ENCODE measurements around the gene ANKRD33.

Gene ANKRD33

GRCh38 chr12:51917041-51917590, 29.2 kb downstream of the ANKRD33 start:
- Histone ChIP-seq H3K9me3 (ENCODE audit: low read length) (no peaks in the 10 kb centered on the region), H3K4me3 (ENCODE audit: low read length) (no peak overlapping the region), H3K27me3 (ENCODE audit: insufficient read depth, low read length) (peaks cover 7% of the 10 kb centered on the region), H2AFZ (ENCODE audit: low read depth, low read length) (no peak overlapping the region), H3K36me3 (ENCODE audit: insufficient read depth, low read length) (no peaks in the 10 kb centered on the region), H3K4me1 (ENCODE audit: insufficient read depth, low read length) (no peaks in the 10 kb centered on the region)

GRCh38 chr12:51917746-51918453, 30.0 kb downstream of the ANKRD33 start:
- Histone ChIP-seq H2AFZ (ENCODE audit: low read depth, low read length) (no peak overlapping the region), H3K27me3 (ENCODE audit: insufficient read depth, low read length) (peaks cover 7% of the 10 kb centered on the region), H3K4me3 (ENCODE audit: low read length) (no peak overlapping the region), H3K36me3 (ENCODE audit: insufficient read depth, low read length) (no peaks in the 10 kb centered on the region), H3K4me1 (ENCODE audit: insufficient read depth, low read length) (no peaks in the 10 kb centered on the region), H3K9me3 (ENCODE audit: low read length) (no peaks in the 10 kb centered on the region)

GRCh38 chr12:51920046-51920445, 32.1 kb downstream of the ANKRD33 start:
- H3K4me3 ChIP-seq (ENCODE audit: low read length): no peak overlapping the region
- no peaks in the 10 kb centered on the region for H3K4me1 ChIP-seq (ENCODE audit: insufficient read depth, low read length)
- peaks cover 27% of the 10 kb centered on the region for H3K27me3 ChIP-seq (ENCODE audit: insufficient read depth, low read length)
- no peak overlapping the region for H2AFZ ChIP-seq (ENCODE audit: low read depth, low read length)
- H3K36me3 ChIP-seq (ENCODE audit: insufficient read depth, low read length): no peaks in the 10 kb centered on the region
- H3K9me3 ChIP-seq (ENCODE audit: low read length): peaks cover 2% of the 10 kb centered on the region

GRCh38 chr12:51921017-51921725, 33.3 kb downstream of the ANKRD33 start:
- peaks cover 31% of the 10 kb centered on the region for H3K27me3 ChIP-seq (ENCODE audit: insufficient read depth, low read length)
- H3K4me3 ChIP-seq (ENCODE audit: low read length): no peak overlapping the region
- no peaks in the 10 kb centered on the region for H3K4me1 ChIP-seq (ENCODE audit: insufficient read depth, low read length)
- peaks cover 2% of the 10 kb centered on the region for H3K9me3 ChIP-seq (ENCODE audit: low read length)
- H3K36me3 ChIP-seq (ENCODE audit: insufficient read depth, low read length): no peaks in the 10 kb centered on the region
- no peak overlapping the region for H2AFZ ChIP-seq (ENCODE audit: low read depth, low read length)

- Histone ChIP-seq H3K4me3 (ENCODE audit: low read length) (no peak overlapping the region), H2AFZ (ENCODE audit: low read depth, low read length) (no peak overlapping the region), H3K9me3 (ENCODE audit: low read length) (peaks cover 2% of the 10 kb centered on the region), H3K4me1 (ENCODE audit: insufficient read depth, low read length) (no peaks in the 10 kb centered on the region), H3K27me3 (ENCODE audit: insufficient read depth, low read length) (peaks cover 31% of the 10 kb centered on the region), H3K36me3 (ENCODE audit: insufficient read depth, low read length) (no peaks in the 10 kb centered on the region)
Measured at GRCh38 chr12:51922146-51922545, 34.2 kb downstream of the ANKRD33 start.

DNA sequence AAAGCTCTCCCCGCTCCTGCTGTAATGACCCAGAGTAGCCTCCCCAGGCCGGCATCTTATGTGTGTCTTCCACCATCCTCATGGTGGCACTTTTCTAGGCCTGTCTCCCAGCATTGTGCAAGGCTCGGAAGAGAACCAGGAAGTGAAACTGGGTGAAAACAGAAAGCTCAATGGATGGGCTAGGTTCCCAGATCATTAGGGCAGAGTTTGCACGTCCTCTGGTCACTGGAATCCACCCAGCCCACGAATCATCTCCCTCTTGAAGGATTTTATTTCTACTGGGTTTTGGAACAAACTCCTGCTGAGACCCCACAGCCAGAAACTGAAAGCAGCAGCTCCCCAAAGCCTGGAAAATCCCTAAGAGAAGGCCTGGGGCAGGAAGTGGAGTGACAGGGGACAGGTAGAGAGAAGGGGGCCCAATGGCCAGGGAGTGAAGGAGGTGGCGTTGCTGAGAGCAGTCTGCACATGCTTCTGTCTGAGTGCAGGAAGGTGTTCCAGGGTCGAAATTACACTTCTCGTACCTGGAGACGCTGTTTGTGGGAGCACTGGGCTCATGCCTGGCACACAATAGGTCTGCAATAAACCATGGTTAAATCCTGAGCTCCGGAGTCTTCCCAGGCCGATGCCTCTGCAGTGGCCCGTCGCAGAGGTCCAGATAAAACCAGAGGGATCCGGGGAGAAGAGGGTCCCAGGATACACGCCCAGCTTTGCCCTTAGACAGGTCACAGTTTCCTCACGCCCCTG, 35.0 kb downstream of the ANKRD33 start:
- peaks cover 2% of the 10 kb centered on the region for H3K9me3 ChIP-seq (ENCODE audit: low read length)
- H2AFZ ChIP-seq (ENCODE audit: low read depth, low read length): no peak overlapping the region
- peaks cover 27% of the 10 kb centered on the region for H3K27me3 ChIP-seq (ENCODE audit: insufficient read depth, low read length)
- no peaks in the 10 kb centered on the region for H3K4me1 ChIP-seq (ENCODE audit: insufficient read depth, low read length)
- no peak overlapping the region for H3K4me3 ChIP-seq (ENCODE audit: low read length)
- H3K36me3 ChIP-seq (ENCODE audit: insufficient read depth, low read length): no peaks in the 10 kb centered on the region

GRCh38 chr12:51923506-51924365, 35.8 kb downstream of the ANKRD33 start:
- Histone ChIP-seq H3K27me3 (ENCODE audit: insufficient read depth, low read length) (peaks cover 27% of the 10 kb centered on the region), H3K4me1 (ENCODE audit: insufficient read depth, low read length) (no peaks in the 10 kb centered on the region), H3K4me3 (ENCODE audit: low read length) (no peak overlapping the region), H3K36me3 (ENCODE audit: insufficient read depth, low read length) (no peaks in the 10 kb centered on the region), H2AFZ (ENCODE audit: low read depth, low read length) (no peak overlapping the region), H3K9me3 (ENCODE audit: low read length) (peaks cover 2% of the 10 kb centered on the region)

DNA sequence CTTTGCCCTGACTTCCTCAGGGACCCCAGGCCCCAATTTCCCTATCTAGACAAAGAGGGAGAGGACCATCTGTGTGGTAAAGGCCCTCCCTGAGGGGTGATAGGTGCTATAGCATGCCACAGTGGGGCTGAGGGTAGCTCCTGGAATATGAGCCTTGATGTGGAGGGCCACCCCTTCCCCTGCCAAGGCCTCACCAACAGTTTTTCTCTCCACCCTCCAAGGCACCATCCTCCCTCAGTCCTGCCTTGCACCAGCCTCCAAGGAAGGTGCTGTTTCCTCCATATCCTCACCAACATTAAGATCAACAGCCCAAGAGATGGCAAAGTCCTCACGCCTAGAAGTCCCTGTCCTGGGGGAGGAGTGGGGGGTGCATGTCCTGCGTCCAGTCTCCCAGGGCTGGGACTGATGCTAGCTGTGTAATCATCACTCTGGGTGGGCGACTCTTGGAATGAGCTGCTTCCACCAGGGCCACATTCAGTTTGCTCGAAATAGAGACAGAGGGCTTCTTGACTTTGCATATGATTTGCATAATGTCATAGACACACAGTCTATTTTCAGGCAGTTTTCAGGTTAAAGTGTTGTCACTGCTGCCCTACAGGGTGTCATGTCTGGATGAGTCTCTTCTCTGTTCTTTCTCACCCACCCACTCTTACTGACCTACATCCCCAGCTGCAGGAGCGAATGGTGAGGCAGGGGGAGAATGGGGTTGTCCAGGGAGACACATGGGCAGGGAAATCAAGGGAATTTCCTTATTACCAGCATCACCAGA, 36.8 kb downstream of the ANKRD33 start:
- Histone ChIP-seq H3K4me1 (ENCODE audit: insufficient read depth, low read length) (no peaks in the 10 kb centered on the region), H3K9me3 (ENCODE audit: low read length) (peaks cover 2% of the 10 kb centered on the region)

DNA sequence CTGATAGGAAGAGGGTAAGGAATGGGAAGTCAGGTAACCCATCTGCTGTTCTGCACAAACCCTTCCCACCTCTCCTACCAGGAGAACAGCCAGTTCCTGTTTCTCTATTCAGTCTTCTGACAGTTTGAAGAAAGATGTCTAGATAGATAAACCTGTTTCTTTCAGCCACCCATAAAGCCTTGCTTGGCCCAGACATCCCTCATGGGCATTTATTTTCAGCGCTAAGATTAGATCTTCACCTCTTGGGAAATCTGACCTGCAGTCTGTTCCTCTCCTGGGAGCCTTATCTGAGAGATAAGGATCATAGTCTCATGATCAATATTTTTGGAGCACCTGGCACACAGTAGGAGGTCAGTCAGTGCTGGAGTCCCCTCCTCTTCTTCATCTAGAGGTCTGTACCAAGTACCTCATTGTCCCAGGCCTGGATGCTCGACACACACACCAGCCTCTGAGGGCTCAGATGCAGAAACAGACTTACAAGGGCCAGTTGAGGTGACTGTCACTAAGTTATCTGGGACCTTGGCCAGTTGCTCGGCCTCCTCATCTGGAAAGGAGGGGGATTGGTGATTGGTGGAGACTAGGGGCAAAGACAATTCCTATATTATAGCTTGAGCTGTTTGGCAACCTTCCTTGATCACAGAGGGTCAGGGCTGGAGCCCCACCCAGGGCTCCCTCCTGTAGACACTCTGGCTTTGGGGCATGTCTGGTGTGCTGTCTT, 37.6 kb downstream of the ANKRD33 start:
- Histone ChIP-seq H3K27me3 (ENCODE audit: insufficient read depth, low read length) (peaks cover 27% of the 10 kb centered on the region), H2AFZ (ENCODE audit: low read depth, low read length) (no peak overlapping the region), H3K36me3 (ENCODE audit: insufficient read depth, low read length) (no peaks in the 10 kb centered on the region), H3K9me3 (ENCODE audit: low read length) (peaks cover 2% of the 10 kb centered on the region), H3K4me3 (ENCODE audit: low read length) (no peak overlapping the region), H3K4me1 (ENCODE audit: insufficient read depth, low read length) (no peaks in the 10 kb centered on the region)

More for the DNA sequence above, 36.8 kb downstream of the ANKRD33 start:
- Histone ChIP-seq H3K36me3 (ENCODE audit: insufficient read depth, low read length) (no peaks in the 10 kb centered on the region), H2AFZ (ENCODE audit: low read depth, low read length) (no peak overlapping the region), H3K27me3 (ENCODE audit: insufficient read depth, low read length) (peaks cover 27% of the 10 kb centered on the region), H3K4me3 (ENCODE audit: low read length) (no peak overlapping the region)

DNA sequence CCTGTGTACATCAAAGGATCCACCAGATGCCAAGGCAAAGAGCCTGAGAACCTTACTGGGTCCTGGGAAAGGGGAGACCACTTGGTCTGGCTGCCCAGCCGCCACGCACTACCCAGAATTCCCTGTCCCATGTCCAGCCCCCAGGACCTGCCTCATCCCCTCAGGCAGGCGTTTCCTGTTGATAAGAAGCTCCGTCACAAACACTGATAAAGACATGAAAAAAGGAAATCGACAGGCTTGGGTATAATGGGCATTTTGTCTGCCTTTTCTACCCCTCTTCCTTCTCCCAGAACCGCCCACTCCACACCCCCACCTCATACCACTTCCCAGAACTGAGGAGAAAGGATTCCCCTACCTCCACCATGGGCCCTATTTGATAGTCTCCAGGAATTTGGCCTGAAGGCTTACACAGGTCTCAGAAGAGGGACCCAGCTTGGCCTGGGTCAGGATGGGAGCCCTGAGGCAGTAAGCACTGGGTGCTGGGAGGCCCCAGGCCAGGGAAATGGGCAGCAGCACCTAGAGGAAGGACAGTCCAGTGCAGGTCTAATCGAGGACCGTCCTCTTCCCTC, 38.2 kb downstream of the ANKRD33 start:
- Histone ChIP-seq H2AFZ (ENCODE audit: low read depth, low read length) (no peak overlapping the region), H3K9me3 (ENCODE audit: low read length) (peaks cover 2% of the 10 kb centered on the region), H3K4me1 (ENCODE audit: insufficient read depth, low read length) (no peaks in the 10 kb centered on the region), H3K36me3 (ENCODE audit: insufficient read depth, low read length) (no peaks in the 10 kb centered on the region), H3K4me3 (ENCODE audit: low read length) (no peak overlapping the region), H3K27me3 (ENCODE audit: insufficient read depth, low read length) (peaks cover 27% of the 10 kb centered on the region)

- Histone ChIP-seq H3K9me3 (ENCODE audit: low read length) (peaks cover 2% of the 10 kb centered on the region), H3K27me3 (ENCODE audit: insufficient read depth, low read length) (peaks cover 27% of the 10 kb centered on the region), H3K4me1 (ENCODE audit: insufficient read depth, low read length) (no peaks in the 10 kb centered on the region), H3K4me3 (ENCODE audit: low read length) (no peak overlapping the region), H2AFZ (ENCODE audit: low read depth, low read length) (no peak overlapping the region), H3K36me3 (ENCODE audit: insufficient read depth, low read length) (no peaks in the 10 kb centered on the region)
Measured at GRCh38 chr12:51926718-51927117, 38.8 kb downstream of the ANKRD33 start.

Measured in neuron (in vitro differentiated cells).